Astrocyte of the cerebellum (primary cell): ENCODE results near the gene SH3BP2.
"Not testable (repeated sequence)": the region's sequence is repeated elsewhere in the genome, so short reads cannot be mapped to it uniquely, and the experiment has no call there.

ENCODE experiments used
- DNase-seq: peaks from one replicate; pipeline ENCODE4 v3.0.0-alpha.2; 2011; ENCODE audit warnings: low read depth
- H3K4me3 ChIP-seq: 2 replicates; pipeline ENCODE4 v1.5.1; 2011; ENCODE audit warnings: mild to moderate bottlenecking, low read depth, low read length, moderate library complexity
- in situ Hi-C: cut with HindIII; loops from 2 replicates; pipeline ENCODE4 v1.10.0; 2017; ENCODE audit warnings: low sequenced_read_pairs
- TF ChIP-seq, protein P1 (sequence below): IDR thresholded peaks from 2 replicates; pipeline ENCODE4 v1.5.1; 2012; ENCODE audit warnings: low read length, low read depth, moderate library complexity, mild to moderate bottlenecking; ENCODE audit errors: missing control alignments

The SH3BP2 gene

GRCh38 chr4:2756691-2757350, 36.1 kb upstream of the SH3BP2 start:
- peak overlapping the region; percentile 14 for H3K4me3 ChIP-seq
- no peak for DNase-seq

GRCh38 chr4:2757426-2757825, 35.5 kb upstream of the SH3BP2 start:
- in situ Hi-C loops, result loop anchor here (10.0 kb wide), 1 partner anchor 87 kb away; the partner anchor contains the start of gene ADD1
- no peak overlapping the region for H3K4me3 ChIP-seq
- DNase-seq, result no peak
- TF ChIP-seq, protein P1, sequence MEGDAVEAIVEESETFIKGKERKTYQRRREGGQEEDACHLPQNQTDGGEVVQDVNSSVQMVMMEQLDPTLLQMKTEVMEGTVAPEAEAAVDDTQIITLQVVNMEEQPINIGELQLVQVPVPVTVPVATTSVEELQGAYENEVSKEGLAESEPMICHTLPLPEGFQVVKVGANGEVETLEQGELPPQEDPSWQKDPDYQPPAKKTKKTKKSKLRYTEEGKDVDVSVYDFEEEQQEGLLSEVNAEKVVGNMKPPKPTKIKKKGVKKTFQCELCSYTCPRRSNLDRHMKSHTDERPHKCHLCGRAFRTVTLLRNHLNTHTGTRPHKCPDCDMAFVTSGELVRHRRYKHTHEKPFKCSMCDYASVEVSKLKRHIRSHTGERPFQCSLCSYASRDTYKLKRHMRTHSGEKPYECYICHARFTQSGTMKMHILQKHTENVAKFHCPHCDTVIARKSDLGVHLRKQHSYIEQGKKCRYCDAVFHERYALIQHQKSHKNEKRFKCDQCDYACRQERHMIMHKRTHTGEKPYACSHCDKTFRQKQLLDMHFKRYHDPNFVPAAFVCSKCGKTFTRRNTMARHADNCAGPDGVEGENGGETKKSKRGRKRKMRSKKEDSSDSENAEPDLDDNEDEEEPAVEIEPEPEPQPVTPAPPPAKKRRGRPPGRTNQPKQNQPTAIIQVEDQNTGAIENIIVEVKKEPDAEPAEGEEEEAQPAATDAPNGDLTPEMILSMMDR, result no peak

More at GRCh38 chr4:2756691-2757350, 36.1 kb upstream of the SH3BP2 start:
- in situ Hi-C loops, result loop anchor here (10.0 kb wide), 1 partner anchor 88 kb away; the partner anchor contains the start of gene ADD1
- TF ChIP-seq, protein P1, result no peak

DNA sequence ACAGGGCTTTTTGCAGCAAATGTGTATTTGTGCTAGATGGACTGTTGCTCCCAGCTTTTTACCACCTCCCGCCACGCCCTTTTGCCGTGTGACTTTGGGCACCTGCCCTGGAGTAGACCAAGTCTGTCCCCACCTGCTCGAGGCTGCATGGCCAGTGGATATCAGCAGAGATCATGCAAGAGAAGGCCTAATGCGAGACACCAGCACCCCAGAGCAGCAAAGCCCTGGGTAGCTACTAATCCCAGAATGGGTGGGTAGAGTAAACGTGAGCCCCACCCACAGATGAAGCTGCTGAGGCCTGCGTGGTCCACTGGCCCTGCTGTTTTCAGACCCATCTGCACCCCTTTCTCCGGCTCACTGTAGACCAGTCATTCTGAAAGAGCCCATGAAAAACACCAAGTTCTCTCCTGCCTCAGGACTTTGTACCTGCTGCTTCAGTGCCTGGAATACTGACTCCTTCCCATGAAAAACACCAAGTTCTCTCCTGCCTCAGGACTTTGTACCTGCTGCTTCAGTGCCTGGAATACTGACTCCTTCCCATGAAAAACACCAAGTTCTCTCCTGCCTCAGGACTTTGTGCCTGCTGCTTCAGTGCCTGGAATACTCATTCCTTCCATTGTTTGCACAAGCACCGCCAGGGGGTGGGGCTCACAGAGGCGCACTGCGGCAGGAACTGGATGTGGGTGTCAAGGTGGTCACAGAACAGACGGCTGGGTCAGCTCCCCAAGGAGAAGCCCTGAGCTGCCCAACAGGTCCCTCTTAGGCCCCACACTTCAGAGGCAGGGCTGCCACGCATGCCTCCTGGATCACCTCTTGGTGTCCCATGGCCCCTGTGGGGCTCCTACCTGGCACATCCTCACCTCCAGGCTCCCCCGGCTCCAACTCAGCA, 31.6 kb upstream of the SH3BP2 start:
- in situ Hi-C loops, result loop anchor here (5.0 kb wide), 1 partner anchor 106 kb away; no protein-coding TSS in a partner anchor
- no peak for DNase-seq
- H3K4me3 ChIP-seq, result no peak overlapping the region
- TF ChIP-seq, protein P1, result no peak

- in situ Hi-C loops, result loop anchor here (5.0 kb wide), 1 partner anchor 105 kb away; no protein-coding TSS in a partner anchor
- DNase-seq, result no peak
- no peak overlapping the region for H3K4me3 ChIP-seq
- TF ChIP-seq, protein P1, result no peak
These were observed 30.8 kb upstream of the SH3BP2 start for GRCh38 chr4:2762048-2762447.

DNA sequence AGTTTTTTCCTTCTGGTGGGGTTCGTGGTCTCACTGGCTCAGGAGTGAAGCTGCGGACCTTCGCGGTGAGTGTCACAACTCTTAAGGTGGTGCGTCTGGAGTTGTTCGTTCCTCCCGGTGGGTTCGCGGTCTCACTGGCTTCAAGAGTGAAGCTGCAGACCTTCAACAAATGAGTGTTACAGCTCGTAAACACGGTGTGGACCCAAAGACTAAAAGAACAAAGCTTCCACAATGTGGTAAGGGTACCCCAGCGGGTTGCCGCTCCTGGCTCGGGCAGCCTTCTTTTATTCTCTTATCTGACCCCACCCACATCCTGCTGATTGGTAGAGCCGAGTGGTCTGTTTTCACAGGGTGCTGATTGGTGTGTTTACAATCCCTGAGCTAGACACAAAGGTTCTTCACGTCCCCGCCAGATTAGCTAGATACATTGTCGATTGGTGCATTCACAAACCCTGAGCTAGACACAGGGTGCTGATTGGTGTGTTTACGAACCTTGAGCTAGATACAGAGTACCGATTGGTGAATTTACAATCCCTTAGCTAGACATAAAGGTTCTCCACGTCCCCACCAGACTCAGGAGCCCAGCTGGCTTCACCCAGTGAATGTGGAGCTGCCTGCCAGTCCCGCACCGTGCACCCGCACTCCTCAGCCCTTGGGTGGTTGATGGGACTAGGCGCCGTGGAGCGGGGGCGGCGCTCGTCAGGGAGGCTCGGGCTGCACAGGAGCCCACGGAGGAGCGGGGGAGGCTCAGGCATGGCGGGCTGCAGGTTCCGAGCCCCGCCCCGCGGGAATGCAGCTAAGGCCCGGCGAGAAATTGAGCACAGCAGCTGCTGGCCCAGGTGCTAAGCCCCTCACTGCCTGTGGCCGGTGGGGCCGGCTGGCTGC, 30.2 kb upstream of the SH3BP2 start:
- DNase-seq, H3K4me3 ChIP-seq: not testable (repeated sequence)
- in situ Hi-C loops, result loop anchor here (5.0 kb wide), 1 partner anchor 105 kb away; no protein-coding TSS in a partner anchor

DNA sequence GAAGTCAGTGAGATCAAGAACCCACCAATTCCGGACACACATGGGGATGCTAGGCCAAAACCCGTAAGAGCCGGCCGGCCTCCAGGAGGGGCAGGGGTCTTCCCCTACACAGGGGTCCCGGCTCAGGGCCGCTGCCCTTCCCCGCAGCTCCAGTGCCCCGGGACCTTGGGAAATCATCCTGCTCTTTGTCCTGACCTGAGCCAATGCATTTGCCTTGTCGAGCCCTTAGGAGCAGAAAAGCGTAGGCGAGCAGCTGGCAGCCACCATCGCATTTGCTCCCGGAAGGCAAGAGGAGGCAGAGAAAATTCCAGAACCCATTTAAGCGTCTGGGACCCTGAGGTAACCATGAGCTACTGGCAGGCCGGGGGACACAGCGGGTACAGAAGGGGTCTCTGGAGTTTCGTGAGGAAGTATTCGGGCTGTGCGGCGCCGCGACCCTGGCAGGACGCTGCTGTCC, 29.3 kb upstream of the SH3BP2 start:
- in situ Hi-C loops, result loop anchor here (5.0 kb wide), 1 partner anchor 104 kb away; no protein-coding TSS in a partner anchor
- TF ChIP-seq, protein P1, result no peak
- peak overlapping the region; percentile 37 for H3K4me3 ChIP-seq
- no peak for DNase-seq
